Mesothelial cell of epicardium (in vitro differentiated cells): ENCODE results near the gene PYROXD2. TPM values are rescaled to one million over a fixed set of nuclear protein-coding genes. Genes with fewer than 3 reads are reported as not detected.

Experiments used
- DNase-seq, 2 experiments: peaks; one replicate each; pipeline ENCODE4 v3.0.0; 2021; ENCODE audit warnings: low spot score in 2 of 2; ENCODE audit not compliant: unreplicated experiment in 2 of 2
- H3K27ac Mint-ChIP-seq: 2 replicates; pipeline ENCODE4 v1.8.0; 2021; ENCODE audit warnings: mixed read lengths
- H3K27me3 Mint-ChIP-seq: 2 replicates; pipeline ENCODE4 v1.8.0; 2021; ENCODE audit warnings: low read depth, mixed read lengths
- H3K36me3 Mint-ChIP-seq: 2 replicates; pipeline ENCODE4 v1.8.0; 2021; ENCODE audit warnings: mixed read lengths
- H3K4me1 Mint-ChIP-seq: 2 replicates; pipeline ENCODE4 v1.8.0; 2021; ENCODE audit warnings: mixed read lengths
- H3K4me3 Mint-ChIP-seq: 2 replicates; pipeline ENCODE4 v1.8.0; 2021; ENCODE audit warnings: mild to moderate bottlenecking, moderate library complexity, mixed read lengths
- H3K9me3 Mint-ChIP-seq: 2 replicates; pipeline ENCODE4 v1.8.0; 2021; ENCODE audit warnings: mixed read lengths
- CTCF ChIP-seq: fragments of 200-600 bp; sonication (generic); IDR thresholded peaks from one replicate; pipeline ENCODE4 v1.5.0; 2021; ENCODE audit warnings: antibody characterized with exemption; ENCODE audit not compliant: unreplicated experiment
- total RNA-seq: library from RNA; stranded (reverse); gene quantifications from 3 replicates; pipeline ENCODE4 v1.2.1, GENCODE V29; 2021

Gene PYROXD2
- total RNA-seq, 1 donor from 2014 or later = 31.9 TPM

GRCh38 chr10:98391065-98391464 lies 23.9 kb downstream of the PYROXD2 start:
- DNase-seq = no peak
- peaks cover 36% of the 10 kb centered on the region for H3K36me3 Mint-ChIP-seq
- H3K27me3 Mint-ChIP-seq = no peaks in the 10 kb centered on the region
- no peak for TF ChIP-seq CTCF
- no peak overlapping the region for H3K4me3 Mint-ChIP-seq
- no peaks in the 10 kb centered on the region for H3K4me1 Mint-ChIP-seq
- H3K9me3 Mint-ChIP-seq = no peaks in the 10 kb centered on the region
- H3K27ac Mint-ChIP-seq = no peak overlapping the region

GRCh38 chr10:98390406-98390805 lies 24.6 kb downstream of the PYROXD2 start:
- Mint-ChIP-seq H3K27ac (no peak overlapping the region), H3K4me1 (no peaks in the 10 kb centered on the region), H3K4me3 (no peak overlapping the region), H3K27me3 (no peaks in the 10 kb centered on the region), H3K36me3 (peaks cover 32% of the 10 kb centered on the region), H3K9me3 (no peaks in the 10 kb centered on the region)
- DNase-seq = no peak
- TF ChIP-seq CTCF = no peak

- Mint-ChIP-seq H3K9me3 (no peaks in the 10 kb centered on the region), H3K4me1 (no peaks in the 10 kb centered on the region), H3K36me3 (peaks cover 28% of the 10 kb centered on the region), H3K27ac (no peak overlapping the region), H3K4me3 (no peak overlapping the region), H3K27me3 (no peaks in the 10 kb centered on the region)
- DNase-seq = no peak
- no peak for TF ChIP-seq CTCF
Measured at GRCh38 chr10:98389398-98389797, 25.6 kb downstream of the PYROXD2 start.

- Mint-ChIP-seq H3K4me1 (no peaks in the 10 kb centered on the region), H3K27me3 (no peaks in the 10 kb centered on the region), H3K4me3 (no peak overlapping the region), H3K27ac (no peak overlapping the region), H3K36me3 (peaks cover 21% of the 10 kb centered on the region), H3K9me3 (no peaks in the 10 kb centered on the region)
- no peak for TF ChIP-seq CTCF
- no peak for DNase-seq
Measured at GRCh38 chr10:98388101-98388655, 26.8 kb downstream of the PYROXD2 start.

GRCh38 chr10:98384531-98385133 lies 30.4 kb downstream of the PYROXD2 start:
- Mint-ChIP-seq H3K4me1 (peaks cover 4% of the 10 kb centered on the region), H3K9me3 (no peaks in the 10 kb centered on the region), H3K36me3 (peaks cover 18% of the 10 kb centered on the region), H3K27ac (no peak overlapping the region), H3K27me3 (no peaks in the 10 kb centered on the region), H3K4me3 (no peak overlapping the region)
- TF ChIP-seq CTCF = no peak
- no peak for DNase-seq
